ENCODE measurements around the gene CPSF4L. TPM values are rescaled to one million over a fixed set of nuclear protein-coding genes. Genes with fewer than 3 reads are reported as not detected.

CPSF4L gene
- total and polyA plus RNA-seq, 2 of the 13 experiments (the other 11 are each of a cell fraction or from before 2014, with no cell fraction given) = 0.73 to 1.6 TPM

- TF ChIP-seq SIX1 (CRISPR knock-in tag; IDR thresholded peaks at IDR 0.05; ENCODE audit: borderline replicate concordance) = peak; percentile 93; the same call in 1 of the 2 replicates
- no peak for TF ChIP-seq ZFP90 (CRISPR knock-in tag; IDR thresholded peaks at IDR 0.05; ENCODE audit: borderline replicate concordance)
- TF ChIP-seq PHF20 (CRISPR knock-in tag; IDR thresholded peaks at IDR 0.05) = no peak
- TF ChIP-seq MYC (CRISPR knock-in tag; IDR thresholded peaks at IDR 0.05; ENCODE audit: borderline replicate concordance) = no peak
- no peak for TF ChIP-seq ZNF747 (CRISPR knock-in tag; IDR thresholded peaks at IDR 0.05; ENCODE audit: borderline replicate concordance)
- TF ChIP-seq, protein P1, sequence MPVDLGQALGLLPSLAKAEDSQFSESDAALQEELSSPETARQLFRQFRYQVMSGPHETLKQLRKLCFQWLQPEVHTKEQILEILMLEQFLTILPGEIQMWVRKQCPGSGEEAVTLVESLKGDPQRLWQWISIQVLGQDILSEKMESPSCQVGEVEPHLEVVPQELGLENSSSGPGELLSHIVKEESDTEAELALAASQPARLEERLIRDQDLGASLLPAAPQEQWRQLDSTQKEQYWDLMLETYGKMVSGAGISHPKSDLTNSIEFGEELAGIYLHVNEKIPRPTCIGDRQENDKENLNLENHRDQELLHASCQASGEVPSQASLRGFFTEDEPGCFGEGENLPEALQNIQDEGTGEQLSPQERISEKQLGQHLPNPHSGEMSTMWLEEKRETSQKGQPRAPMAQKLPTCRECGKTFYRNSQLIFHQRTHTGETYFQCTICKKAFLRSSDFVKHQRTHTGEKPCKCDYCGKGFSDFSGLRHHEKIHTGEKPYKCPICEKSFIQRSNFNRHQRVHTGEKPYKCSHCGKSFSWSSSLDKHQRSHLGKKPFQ (CRISPR knock-in tag; IDR thresholded peaks at IDR 0.05; ENCODE audit: insufficient replicate concordance) = no peak
- TF ChIP-seq ZFP36L1 (CRISPR knock-in tag; IDR thresholded peaks at IDR 0.05) = no peak
- TF ChIP-seq HOMEZ (CRISPR knock-in tag; IDR thresholded peaks at IDR 0.05; ENCODE audit: low read depth) = 0 out of 2 replicates have a peak, but pooled peaks have one; percentile 27
- TF ChIP-seq POGZ (CRISPR knock-in tag; IDR thresholded peaks at IDR 0.05) = 0 out of 2 replicates have a peak, but pooled peaks have one; percentile 22
- 0 out of 2 replicates have a peak, but pooled peaks have one; percentile 50 for TF ChIP-seq KDM4B (CRISPR knock-in tag; IDR thresholded peaks at IDR 0.05)
- TF ChIP-seq TFE3 (CRISPR knock-in tag; IDR thresholded peaks at IDR 0.05) = 0 out of 2 replicates have a peak, but pooled peaks have one; percentile 20
- 0 out of 2 replicates have a peak, but pooled peaks have one; percentile 32 for TF ChIP-seq HOXA3 (CRISPR knock-in tag; IDR thresholded peaks at IDR 0.05)
- TF ChIP-seq HMG20A (CRISPR knock-in tag; IDR thresholded peaks at IDR 0.05; ENCODE audit: borderline replicate concordance) = peak; percentile 51; the same call in 1 of the 2 replicates
- peak in 1 of 2 experiments; percentile 9; a peak in 1 of 4 replicates for TF ChIP-seq EP300 (IDR thresholded peaks at IDR 0.05; ENCODE audit: low read depth in 2 of 2, low read length in 2 of 2)
- peak; percentile 9; the same call in 1 of the 2 replicates for TF ChIP-seq EP300 (CRISPR knock-in tag; IDR thresholded peaks at IDR 0.05; ENCODE audit: borderline replicate concordance)
- peak; percentile 26; the same call in 1 of the 2 replicates for TF ChIP-seq BCL6 (CRISPR knock-in tag; IDR thresholded peaks at IDR 0.05)
- no peak for TF ChIP-seq KLF12 (CRISPR knock-in tag; IDR thresholded peaks at IDR 0.05; ENCODE audit: borderline replicate concordance)
- TF ChIP-seq ZNF792 (CRISPR knock-in tag; IDR thresholded peaks at IDR 0.05) = peak; percentile 51; the same call in 1 of the 2 replicates
- peak; percentile 41; the same call in 1 of the 2 replicates for TF ChIP-seq CCDC6 (CRISPR knock-in tag; IDR thresholded peaks at IDR 0.05)
- 0 out of 2 replicates have a peak, but pooled peaks have one; percentile 47 for TF ChIP-seq KLF11 (CRISPR knock-in tag; IDR thresholded peaks at IDR 0.05)
Observed at GRCh38 chr17:73205459-73205961, 56.2 kb downstream of the CPSF4L start (continued).

All from HepG2 (cell line).